Prostate gland (tissue), 2 donors: Measurements from ENCODE around the gene COL4A2.

Experiments used
- POLR2A ChIP-seq: fragments of 450-650 bp; IDR thresholded peaks from one replicate; pipeline ENCODE4 v1.6.1; 2016; ENCODE audit warnings: antibody characterized with exemption, mild to moderate bottlenecking
- POLR2AphosphoS5 ChIP-seq: sonication (generic); formaldehyde crosslinking; IDR thresholded peaks from one replicate; pipeline ENCODE4 v1.6.1; 2017; ENCODE audit warnings: antibody characterized with exemption
- TF ChIP-seq, protein P1 (sequence below), 4 experiments: fragments of 200-600 bp in 2 of 4; fragments of 450-650 bp in 2 of 4; sonication (generic) in 2 of 4; IDR thresholded peaks; 1 replicate in 3 of 4; 2 replicates in 1 of 4; pipeline ENCODE4 v1.5.1; 2016 to 2019; ENCODE audit warnings: antibody characterized with exemption in 4 of 4, mild to moderate bottlenecking in 2 of 4, moderate library complexity in 2 of 4

DNA sequence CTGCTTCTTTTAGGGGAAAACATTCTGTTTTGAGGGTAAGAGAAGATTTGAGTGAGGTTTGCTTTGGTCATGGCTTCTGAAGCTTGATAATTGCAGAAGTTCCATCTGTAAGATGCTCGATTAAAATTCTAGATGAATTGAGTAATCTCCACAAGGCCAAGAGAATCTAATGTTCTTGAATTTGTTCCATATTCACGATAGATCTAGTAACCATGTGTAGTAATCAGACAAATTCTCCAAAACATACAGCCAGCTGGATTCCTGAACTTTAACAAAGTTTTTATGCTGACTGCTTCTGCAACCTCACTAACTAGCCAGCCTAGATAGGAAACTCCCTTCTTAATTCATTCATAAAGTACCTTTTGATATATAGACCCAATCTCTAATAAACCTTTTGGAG is 92.7 kb downstream of the COL4A2 start:
- TF ChIP-seq, protein P1, sequence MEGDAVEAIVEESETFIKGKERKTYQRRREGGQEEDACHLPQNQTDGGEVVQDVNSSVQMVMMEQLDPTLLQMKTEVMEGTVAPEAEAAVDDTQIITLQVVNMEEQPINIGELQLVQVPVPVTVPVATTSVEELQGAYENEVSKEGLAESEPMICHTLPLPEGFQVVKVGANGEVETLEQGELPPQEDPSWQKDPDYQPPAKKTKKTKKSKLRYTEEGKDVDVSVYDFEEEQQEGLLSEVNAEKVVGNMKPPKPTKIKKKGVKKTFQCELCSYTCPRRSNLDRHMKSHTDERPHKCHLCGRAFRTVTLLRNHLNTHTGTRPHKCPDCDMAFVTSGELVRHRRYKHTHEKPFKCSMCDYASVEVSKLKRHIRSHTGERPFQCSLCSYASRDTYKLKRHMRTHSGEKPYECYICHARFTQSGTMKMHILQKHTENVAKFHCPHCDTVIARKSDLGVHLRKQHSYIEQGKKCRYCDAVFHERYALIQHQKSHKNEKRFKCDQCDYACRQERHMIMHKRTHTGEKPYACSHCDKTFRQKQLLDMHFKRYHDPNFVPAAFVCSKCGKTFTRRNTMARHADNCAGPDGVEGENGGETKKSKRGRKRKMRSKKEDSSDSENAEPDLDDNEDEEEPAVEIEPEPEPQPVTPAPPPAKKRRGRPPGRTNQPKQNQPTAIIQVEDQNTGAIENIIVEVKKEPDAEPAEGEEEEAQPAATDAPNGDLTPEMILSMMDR (IDR thresholded peaks at IDR 0.05): no peak
- no peak for TF ChIP-seq POLR2AphosphoS5
- TF ChIP-seq POLR2A: no peak
